MCF 10A (cell line): Measurements from ENCODE around the gene ANKRD44. TPM values are rescaled to one million over a fixed set of nuclear protein-coding genes. Genes with fewer than 3 reads are reported as not detected.

Source experiments
- BruUV-seq: library from RNA; stranded (reverse); fragments of 400-500 nt; replicated peaks from 2 replicates; lab custom pipeline; 2021; lab: Mats Ljungman, UMichigan
- CTCF ChIA-PET: fragments of 300-600 bp; sonication (Branson Sonifier 250); formaldehyde crosslinking; extraction: SDS; loops from one replicate; lab custom pipeline; 2021; ENCODE audit warnings: antibody characterized with exemption, inconsistent platforms; lab: Yijun Ruan, JAX
- POLR2A ChIA-PET: fragments of 300-600, 350-650 bp; sonication (Branson Sonifier 250); formaldehyde crosslinking; extraction: SDS; loops from one replicate; lab custom pipeline; 2020; ENCODE audit warnings: antibody characterized with exemption, inconsistent platforms; lab: Yijun Ruan, JAX
- DNase-seq: peaks from one replicate; pipeline ENCODE4 v3.0.0-alpha.2; 2018; ENCODE audit not compliant: unreplicated experiment
- H3K27ac Mint-ChIP-seq: one replicate; pipeline ENCODE4 v1.8.0; 2022; ENCODE audit warnings: mild to moderate bottlenecking, low read depth, mixed read lengths; ENCODE audit not compliant: unreplicated experiment
- H3K27me3 Mint-ChIP-seq: one replicate; pipeline ENCODE4 v1.8.0; 2022; ENCODE audit warnings: mixed read lengths; ENCODE audit not compliant: insufficient read depth, unreplicated experiment
- H3K36me3 Mint-ChIP-seq: one replicate; pipeline ENCODE4 v1.8.0; 2022; ENCODE audit warnings: mild to moderate bottlenecking, moderate library complexity, mixed read lengths; ENCODE audit not compliant: insufficient read depth, unreplicated experiment
- H3K4me1 Mint-ChIP-seq: one replicate; pipeline ENCODE4 v1.8.0; 2022; ENCODE audit warnings: mixed read lengths; ENCODE audit not compliant: insufficient read depth, unreplicated experiment
- H3K4me3 Mint-ChIP-seq: one replicate; pipeline ENCODE4 v1.8.0; 2022; ENCODE audit warnings: mild to moderate bottlenecking, moderate library complexity, mixed read lengths; ENCODE audit not compliant: unreplicated experiment
- H3K9me3 Mint-ChIP-seq: one replicate; pipeline ENCODE4 v1.8.0; 2022; ENCODE audit warnings: mixed read lengths; ENCODE audit not compliant: unreplicated experiment
- CTCF ChIP-seq: fragments of 200-600 bp; IDR thresholded peaks from one replicate; pipeline ENCODE4 v1.8.0; 2022; ENCODE audit warnings: antibody characterized with exemption, mild to moderate bottlenecking; ENCODE audit not compliant: unreplicated experiment
- intact Hi-C: fragments of 100-400 bp; cut with micrococcal nuclease; formaldehyde crosslinking; loops from 2 replicates; pipeline ENCODE4 v1.14.1; 2022
- total RNA-seq: library from RNA; stranded (reverse); gene quantifications from 2 replicates; pipeline ENCODE4 v1.2.3, GENCODE V29; 2022

ANKRD44 gene
- total RNA-seq, 1 experiment from 2014 or later: 6.9 TPM

GRCh38 chr2:197274349-197274748, 36.2 kb downstream of the ANKRD44 start:
- Mint-ChIP-seq H3K27ac (no peak overlapping the region), H3K4me1 (peaks cover 3% of the 10 kb centered on the region), H3K9me3 (no peaks in the 10 kb centered on the region), H3K4me3 (no peak overlapping the region), H3K27me3 (no peaks in the 10 kb centered on the region), H3K36me3 (no peaks in the 10 kb centered on the region)
- TF ChIP-seq CTCF: no peak
- CTCF ChIA-PET: interaction anchor here (0.9 kb wide), 1 partner anchor 11 kb away, joined by 3 read pairs; no protein-coding TSS in a partner anchor
- DNase-seq: no peak
- POLR2A ChIA-PET: no interaction called here
- no TSS peak for BruUV-seq
- intact Hi-C loops: no loop called here

DNA sequence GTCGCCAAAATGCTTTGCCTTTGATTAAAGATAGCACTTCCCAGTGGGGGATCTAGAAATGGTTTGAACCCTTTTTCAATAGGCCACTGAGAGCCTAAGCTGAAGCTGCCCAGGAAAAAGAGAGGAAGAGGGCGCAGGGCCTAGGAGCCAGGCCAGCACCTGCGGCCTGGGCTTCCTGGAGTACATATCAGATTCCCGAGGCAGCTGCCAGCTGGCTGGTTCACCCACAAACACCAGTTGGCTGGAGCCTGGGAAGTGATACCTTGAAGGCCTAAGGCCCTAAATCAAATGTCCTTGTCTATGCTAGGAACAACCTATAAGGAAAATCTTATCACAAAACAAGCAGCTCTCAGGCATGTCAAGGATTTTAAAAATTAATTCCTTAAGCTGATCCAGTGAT, 37.1 kb downstream of the ANKRD44 start:
- intact Hi-C loops: no loop called here
- H3K27me3 Mint-ChIP-seq: no peaks in the 10 kb centered on the region
- CTCF ChIA-PET: no interaction called here
- peaks cover 6% of the 10 kb centered on the region for H3K4me1 Mint-ChIP-seq
- DNase-seq: no peak
- BruUV-seq: no TSS peak
- no peak overlapping the region for H3K4me3 Mint-ChIP-seq
- no peak for TF ChIP-seq CTCF
- POLR2A ChIA-PET: no interaction called here
- H3K9me3 Mint-ChIP-seq: no peaks in the 10 kb centered on the region
- no peak overlapping the region for H3K27ac Mint-ChIP-seq
- no peaks in the 10 kb centered on the region for H3K36me3 Mint-ChIP-seq

GRCh38 chr2:197270601-197271000, 40.0 kb downstream of the ANKRD44 start:
- Mint-ChIP-seq H3K36me3 (no peaks in the 10 kb centered on the region), H3K4me1 (peaks cover 6% of the 10 kb centered on the region), H3K9me3 (no peaks in the 10 kb centered on the region), H3K27me3 (no peaks in the 10 kb centered on the region), H3K27ac (no peak overlapping the region), H3K4me3 (no peak overlapping the region)
- BruUV-seq: no TSS peak
- no peak for DNase-seq
- intact Hi-C loops: no loop called here
- TF ChIP-seq CTCF: no peak
- ChIA-PET POLR2A (no interaction called here), CTCF (interaction anchor here (2.0 kb wide), 1 partner anchor 41 kb away, joined by 5 read pairs; no protein-coding TSS in a partner anchor)

DNA sequence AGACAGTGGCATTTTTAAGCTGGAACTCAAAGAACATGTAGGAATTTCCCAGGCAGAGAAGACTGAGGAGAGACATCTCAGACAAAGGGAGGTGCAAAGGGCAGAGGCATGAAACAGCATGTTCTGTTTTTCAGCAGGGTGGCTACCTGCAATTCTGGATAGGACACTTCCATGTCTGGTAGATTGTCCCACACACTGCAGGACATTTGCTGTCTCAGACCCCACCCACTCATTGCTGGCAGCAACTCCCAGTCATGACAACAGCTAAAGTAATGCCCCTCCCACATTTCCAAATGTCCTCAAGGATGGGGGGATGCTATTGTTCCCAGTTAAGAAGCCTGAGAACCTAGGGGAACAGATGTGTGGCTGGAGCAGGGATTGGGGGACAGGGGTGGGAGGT, 40.8 kb downstream of the ANKRD44 start:
- Mint-ChIP-seq H3K9me3 (no peaks in the 10 kb centered on the region), H3K27ac (no peak overlapping the region), H3K36me3 (no peaks in the 10 kb centered on the region), H3K27me3 (no peaks in the 10 kb centered on the region), H3K4me3 (no peak overlapping the region), H3K4me1 (peaks cover 6% of the 10 kb centered on the region)
- DNase-seq: no peak
- no peak for TF ChIP-seq CTCF
- intact Hi-C loops: no loop called here
- ChIA-PET CTCF (interaction anchor here (0.6 to 2.0 kb wide), 2 partner anchors 42 to 99 kb away, joined by 3 to 5 read pairs; no protein-coding TSS in a partner anchor), POLR2A (no interaction called here)
- BruUV-seq: no TSS peak
